Right atrium auricular region (tissue), 2 donors: ENCODE measurements around the gene NR2F2. TPM values are rescaled to one million over a fixed set of nuclear protein-coding genes. Genes with fewer than 3 reads are reported as not detected.
A peak's percentile ranks its signal among the peaks of the same experiment; 100 is the strongest.

Source experiments
- DNase-seq: peaks from one replicate; pipeline ENCODE4 v3.0.0-alpha.2; 2019; ENCODE audit warnings: low spot score
- H3K27ac ChIP-seq, 2 donors: fragments of 200-600 bp; sonication (generic); 1 replicate in 1 of 2; 2 replicates in 1 of 2; pipeline ENCODE4 v1.5.1; 2016 to 2019
- H3K27me3 ChIP-seq, 2 donors: fragments of 200-600 bp; sonication (generic); one replicate each; pipeline versions ENCODE4 v1.5.1 to v1.6.0; 2017 to 2019
- H3K36me3 ChIP-seq: fragments of 200-600 bp; sonication (generic); one replicate; pipeline ENCODE4 v1.5.1; 2016
- H3K4me1 ChIP-seq, 2 donors: fragments of 200-600 bp; sonication (generic); one replicate each; pipeline versions ENCODE4 v1.5.1 to v1.6.0; 2017 to 2019
- H3K4me3 ChIP-seq, 2 donors: fragments of 200-600 bp; sonication (generic); 1 replicate in 1 of 2; 2 replicates in 1 of 2; pipeline ENCODE4 v1.5.1; 2017 to 2019; ENCODE audit warnings: mild to moderate bottlenecking in 1 of 2, moderate library complexity in 1 of 2
- H3K9me3 ChIP-seq, 2 donors: fragments of 200-600 bp; sonication (generic); one replicate each; pipeline ENCODE4 v1.5.1; 2019
- total RNA-seq, 2 donors: library from RNA; depleted of rRNA; stranded (reverse); fragments of >200 nt; gene quantifications; one replicate each; pipeline ENCODE4 v1.1.0, GENCODE V29; 2016
- TF ChIP-seq, protein P1 (sequence below), 2 donors: fragments of 200-600 bp; sonication (generic); IDR thresholded peaks; one replicate each; pipeline ENCODE4 v1.5.1; 2019; ENCODE audit warnings: antibody characterized with exemption in 2 of 2

The NR2F2 gene
- total RNA-seq, 2 donors from 2014 or later, result 25.0 to 26.7 TPM

DNA sequence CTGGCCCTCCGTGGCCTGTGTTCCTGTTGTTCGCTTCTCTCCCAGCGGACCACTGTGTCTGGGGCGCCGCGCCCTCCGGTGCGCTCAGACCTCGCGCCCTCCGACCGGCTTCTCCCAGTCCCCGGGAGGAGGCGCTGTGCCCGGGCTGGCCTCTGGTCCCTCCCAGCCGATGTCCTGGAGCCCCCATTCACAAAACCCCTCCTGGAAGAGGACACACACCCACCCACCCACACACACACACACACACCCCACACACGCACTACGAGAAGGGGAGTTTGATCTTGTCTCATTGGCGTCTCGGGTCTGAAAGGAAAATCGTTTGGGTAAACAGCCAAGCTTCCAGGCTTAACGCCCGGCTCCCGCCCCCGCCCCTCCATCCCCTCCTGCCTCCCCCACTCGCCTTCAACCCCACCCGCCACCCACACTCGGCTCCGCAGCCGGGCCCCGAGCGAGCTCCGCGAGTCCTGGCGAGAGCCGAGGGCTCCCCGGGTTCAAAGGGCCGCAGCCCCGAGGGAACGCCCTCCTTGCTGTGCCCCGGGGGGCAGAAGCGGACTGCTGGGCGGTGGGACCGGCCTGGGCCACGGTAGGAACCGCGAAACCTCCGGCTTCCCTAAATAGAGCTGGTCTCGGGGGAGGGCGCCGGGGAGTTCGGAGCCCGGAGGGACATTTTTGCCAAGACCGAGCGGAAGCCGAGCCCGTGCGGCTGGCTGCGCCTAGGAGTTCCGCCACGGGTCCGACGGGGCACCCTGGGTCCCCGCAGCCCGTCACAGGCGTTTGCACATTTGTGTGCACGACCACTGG, 23.6 kb downstream of the NR2F2 start:
- Histone ChIP-seq H3K27ac (peak overlapping the region; percentile 90 to 97), H3K4me1 (peaks cover 0 to 26% of the 10 kb centered on the region in 2 donors), H3K27me3 (no peaks in the 10 kb centered on the region), H3K4me3 (peak overlapping the region; percentile 43 to 68), H3K9me3 (no peaks in the 10 kb centered on the region), H3K36me3 (no peaks in the 10 kb centered on the region)
- DNase-seq, result no peak
- TF ChIP-seq, protein P1, sequence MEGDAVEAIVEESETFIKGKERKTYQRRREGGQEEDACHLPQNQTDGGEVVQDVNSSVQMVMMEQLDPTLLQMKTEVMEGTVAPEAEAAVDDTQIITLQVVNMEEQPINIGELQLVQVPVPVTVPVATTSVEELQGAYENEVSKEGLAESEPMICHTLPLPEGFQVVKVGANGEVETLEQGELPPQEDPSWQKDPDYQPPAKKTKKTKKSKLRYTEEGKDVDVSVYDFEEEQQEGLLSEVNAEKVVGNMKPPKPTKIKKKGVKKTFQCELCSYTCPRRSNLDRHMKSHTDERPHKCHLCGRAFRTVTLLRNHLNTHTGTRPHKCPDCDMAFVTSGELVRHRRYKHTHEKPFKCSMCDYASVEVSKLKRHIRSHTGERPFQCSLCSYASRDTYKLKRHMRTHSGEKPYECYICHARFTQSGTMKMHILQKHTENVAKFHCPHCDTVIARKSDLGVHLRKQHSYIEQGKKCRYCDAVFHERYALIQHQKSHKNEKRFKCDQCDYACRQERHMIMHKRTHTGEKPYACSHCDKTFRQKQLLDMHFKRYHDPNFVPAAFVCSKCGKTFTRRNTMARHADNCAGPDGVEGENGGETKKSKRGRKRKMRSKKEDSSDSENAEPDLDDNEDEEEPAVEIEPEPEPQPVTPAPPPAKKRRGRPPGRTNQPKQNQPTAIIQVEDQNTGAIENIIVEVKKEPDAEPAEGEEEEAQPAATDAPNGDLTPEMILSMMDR (IDR thresholded peaks at IDR 0.05), result peak; percentile 46 to 68

DNA sequence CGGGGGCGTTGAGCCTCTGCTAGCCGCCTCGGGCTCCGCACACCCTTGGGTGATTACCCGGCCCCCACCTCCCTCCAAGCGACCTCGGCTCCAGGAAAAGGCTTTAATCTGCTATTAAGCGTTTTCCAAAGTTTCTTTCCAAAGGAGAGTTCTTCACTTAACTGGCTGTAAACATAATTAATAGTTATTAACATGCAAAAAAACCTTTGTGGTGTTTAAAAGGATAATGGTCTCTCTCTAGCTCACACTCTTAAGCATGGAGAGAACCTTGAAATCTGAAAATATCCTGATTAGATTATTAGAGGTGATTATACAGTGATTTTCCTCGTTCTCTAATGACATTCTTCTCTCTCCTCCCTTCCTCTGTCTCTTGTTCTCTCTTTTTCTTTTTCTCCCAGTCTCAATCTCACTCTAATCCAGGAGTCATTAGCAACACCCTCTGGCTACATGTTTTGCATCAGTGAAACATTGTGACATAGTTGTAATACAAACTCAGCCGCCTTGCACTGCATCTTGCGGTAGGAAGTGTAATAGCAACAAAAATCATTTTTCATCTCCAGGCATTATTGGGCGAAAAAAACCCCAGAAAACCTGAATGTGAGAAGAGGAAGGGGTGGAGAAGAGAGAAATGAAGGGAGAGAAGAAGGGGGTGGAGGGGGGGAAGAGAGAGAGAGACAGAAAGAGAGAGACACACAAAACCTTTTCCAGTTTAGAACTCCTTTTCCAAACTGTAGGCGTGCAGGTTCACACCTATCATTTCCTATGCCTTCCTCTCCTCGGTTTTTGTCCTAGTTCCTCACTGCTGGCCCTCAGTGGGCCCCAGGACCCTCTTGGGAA, 24.4 kb downstream of the NR2F2 start:
- Histone ChIP-seq H3K9me3 (no peaks in the 10 kb centered on the region), H3K36me3 (no peaks in the 10 kb centered on the region), H3K4me3 (peak overlapping the region; percentile 43 to 68), H3K27me3 (no peaks in the 10 kb centered on the region), H3K4me1 (peaks cover 0 to 33% of the 10 kb centered on the region in 2 donors), H3K27ac (peak overlapping the region; percentile 90 to 97)
- TF ChIP-seq, protein P1 (IDR thresholded peaks at IDR 0.05), result peak; percentile 14 to 59
- no peak for DNase-seq

DNA sequence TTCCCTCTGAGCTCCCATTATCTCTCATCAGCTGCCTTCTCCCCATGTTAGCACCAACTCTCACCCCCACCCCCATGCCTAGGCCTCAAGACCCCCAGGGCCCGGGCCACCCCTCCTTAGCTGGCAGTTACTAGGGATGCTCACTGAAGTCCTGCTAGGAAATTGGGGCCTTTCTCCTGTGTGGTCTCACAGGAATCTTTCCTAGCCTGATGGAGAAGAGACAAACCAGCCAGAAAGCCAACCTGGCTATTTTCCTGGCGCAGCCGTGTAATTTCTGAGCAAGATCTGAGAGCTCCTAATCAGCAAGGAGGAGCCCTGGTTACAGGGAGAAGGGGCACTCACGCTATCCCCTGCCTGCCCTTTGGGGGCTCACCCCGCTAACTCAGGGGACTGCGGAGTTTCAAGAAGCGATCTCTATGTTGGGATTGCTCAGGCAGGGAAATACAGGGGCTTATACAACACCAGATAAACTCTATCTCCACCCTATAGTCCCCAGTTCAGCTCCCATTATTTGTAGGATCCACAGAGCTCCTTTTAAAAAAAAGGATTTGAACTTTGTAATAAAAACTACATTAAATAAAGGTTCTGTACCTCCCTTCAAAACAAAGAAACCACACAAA, 25.2 kb downstream of the NR2F2 start:
- Histone ChIP-seq H3K36me3 (no peaks in the 10 kb centered on the region), H3K27ac (peak overlapping the region; percentile 90 to 97), H3K4me1 (peaks cover 0 to 38% of the 10 kb centered on the region in 2 donors), H3K27me3 (no peaks in the 10 kb centered on the region), H3K4me3 (no peak overlapping the region), H3K9me3 (no peaks in the 10 kb centered on the region)
- DNase-seq, result no peak
- TF ChIP-seq, protein P1 (IDR thresholded peaks at IDR 0.05), result no peak

DNA sequence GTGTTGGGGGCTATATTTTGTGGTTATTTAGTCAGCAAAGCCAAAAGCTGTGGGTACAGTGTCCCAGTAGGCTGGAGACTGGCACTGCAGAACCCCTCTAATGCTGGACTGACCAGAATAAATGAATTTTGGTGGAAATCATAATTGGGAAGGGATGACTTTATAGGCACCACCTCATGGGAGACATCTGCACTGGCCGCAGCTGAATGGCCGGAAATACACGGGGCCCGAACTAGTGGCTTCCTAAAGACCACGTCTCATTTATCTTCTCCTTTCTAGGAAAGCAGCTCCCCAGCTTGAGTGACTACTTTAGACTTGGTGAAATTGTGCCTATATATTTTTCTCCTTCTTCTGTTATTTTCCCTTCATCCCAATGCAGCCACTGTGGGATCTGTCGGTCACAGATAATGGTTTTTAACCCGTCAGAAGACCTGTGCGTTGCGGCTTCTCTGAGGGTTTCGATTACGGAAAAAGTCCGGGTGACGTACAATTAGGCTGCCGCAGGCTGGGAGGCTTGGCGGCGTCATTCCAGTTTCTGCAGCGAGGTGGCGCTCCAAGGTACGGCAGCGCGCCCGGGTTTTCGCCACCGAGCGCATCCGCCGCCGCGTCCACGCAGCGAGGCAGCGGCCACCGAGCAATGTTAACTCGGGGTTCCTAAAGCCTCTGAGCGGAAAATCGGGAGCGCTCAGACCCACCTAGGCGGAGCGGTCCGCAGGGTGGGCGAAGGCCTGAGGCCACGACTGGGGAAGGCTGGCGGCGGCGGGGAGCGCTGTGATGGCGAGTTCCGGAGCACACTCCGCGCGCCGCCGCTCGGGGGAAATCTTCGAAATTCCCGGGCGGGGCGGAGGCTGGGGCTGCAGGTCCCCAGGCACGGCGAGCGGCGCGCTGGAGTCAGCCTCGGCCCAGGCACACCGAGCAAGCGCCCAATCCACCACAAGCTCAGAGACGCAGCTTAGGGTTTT, 26.3 kb downstream of the NR2F2 start:
- H3K36me3 ChIP-seq, result no peaks in the 10 kb centered on the region
- no peaks in the 10 kb centered on the region for H3K9me3 ChIP-seq
- peak overlapping the region; percentile 58 to 67 for H3K4me3 ChIP-seq
- no peaks in the 10 kb centered on the region for H3K27me3 ChIP-seq
- H3K27ac ChIP-seq, result peak overlapping the region; percentile 76 to 77
- TF ChIP-seq, protein P1 (IDR thresholded peaks at IDR 0.05), result peak; percentile 99 to 100
- no peak for DNase-seq
- peaks cover 0 to 43% of the 10 kb centered on the region in 2 donors for H3K4me1 ChIP-seq
